GM15510 (cell line): ENCODE data around the gene RTN4.

Experiments
- POLR2A ChIP-seq: IDR thresholded peaks from 3 replicates; pipeline ENCODE4 v1.6.1; 2011; ENCODE audit warnings: borderline replicate concordance; ENCODE audit not compliant: insufficient read length; ENCODE audit errors: extremely low read depth

RTN4 gene

GRCh38 chr2:54945391-54946219 is 104.6 kb downstream of the RTN4 start:
- TF ChIP-seq POLR2A = no peak

GRCh38 chr2:54944724-54945326 is 105.4 kb downstream of the RTN4 start:
- no peak for TF ChIP-seq POLR2A

- TF ChIP-seq POLR2A = no peak
These were observed 107.9 kb downstream of the RTN4 start for GRCh38 chr2:54942373-54942772.

GRCh38 chr2:54941248-54941984 is 108.8 kb downstream of the RTN4 start:
- no peak for TF ChIP-seq POLR2A

GRCh38 chr2:54940723-54941122 is 109.5 kb downstream of the RTN4 start:
- no peak for TF ChIP-seq POLR2A

- no peak for TF ChIP-seq POLR2A
These were observed 110.7 kb downstream of the RTN4 start for GRCh38 chr2:54939446-54940118.

GRCh38 chr2:54936766-54937165 is 113.5 kb downstream of the RTN4 start:
- TF ChIP-seq POLR2A = no peak

GRCh38 chr2:54935389-54935788 is 114.9 kb downstream of the RTN4 start:
- TF ChIP-seq POLR2A = no peak

GRCh38 chr2:54931473-54931872 is 118.8 kb downstream of the RTN4 start:
- no peak for TF ChIP-seq POLR2A

- no peak for TF ChIP-seq POLR2A
These were observed 121.5 kb downstream of the RTN4 start for GRCh38 chr2:54928719-54929118.

GRCh38 chr2:54927751-54928615 is 122.3 kb downstream of the RTN4 start:
- no peak for TF ChIP-seq POLR2A

GRCh38 chr2:54927085-54927750 is 123.0 kb downstream of the RTN4 start:
- TF ChIP-seq POLR2A = no peak

- no peak for TF ChIP-seq POLR2A
These were observed 125.2 kb downstream of the RTN4 start for GRCh38 chr2:54925022-54925421.

- TF ChIP-seq POLR2A = no peak
These were observed 126.1 kb downstream of the RTN4 start for GRCh38 chr2:54924121-54924520.
